Measurements from ENCODE around the gene BRSK1.

BRSK1 gene

DNA sequence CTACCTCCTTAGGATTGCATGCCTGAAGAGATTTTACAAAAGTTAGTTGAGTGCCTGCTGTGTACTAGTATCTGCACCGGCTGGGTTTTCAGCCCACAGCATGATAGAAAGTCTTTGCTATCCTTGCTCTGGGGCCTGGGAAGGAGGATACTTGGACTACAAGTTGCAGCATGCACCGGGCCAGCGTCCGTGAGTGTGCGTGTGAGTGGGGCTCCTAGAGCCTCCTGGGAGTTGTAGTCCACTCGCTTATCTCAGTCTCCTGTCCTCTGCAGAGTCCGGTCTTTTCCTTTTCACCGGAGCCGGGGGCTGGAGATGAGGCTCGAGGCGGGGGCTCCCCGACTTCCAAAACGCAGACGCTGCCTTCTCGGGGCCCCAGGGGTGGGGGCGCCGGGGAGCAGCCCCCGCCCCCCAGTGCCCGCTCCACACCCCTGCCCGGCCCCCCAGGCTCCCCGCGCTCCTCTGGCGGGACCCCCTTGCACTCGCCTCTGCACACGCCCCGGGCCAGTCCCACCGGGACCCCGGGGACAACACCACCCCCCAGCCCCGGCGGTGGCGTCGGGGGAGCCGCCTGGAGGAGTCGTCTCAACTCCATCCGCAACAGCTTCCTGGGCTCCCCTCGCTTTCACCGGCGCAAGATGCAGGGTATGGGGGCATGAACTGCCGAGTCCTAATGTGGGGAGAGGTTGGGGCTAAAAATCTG lies 20.6 kb downstream of the BRSK1 start:
- H3K36me3 Mint-ChIP-seq, result peaks cover 18% of the 10 kb centered on the region
- no peak for DNase-seq (ENCODE audit: low spot score in 2 of 2)
- ATAC-seq, result no peak

GRCh38 chr19:55304980-55305379 lies 21.2 kb downstream of the BRSK1 start:
- H3K36me3 Mint-ChIP-seq, result peaks cover 18% of the 10 kb centered on the region
- H3K27ac Mint-ChIP-seq, result no peak overlapping the region
- no peak overlapping the region for H3K4me3 Mint-ChIP-seq
- DNase-seq (ENCODE audit: low spot score in 2 of 2) (no peak), ATAC-seq (no peak)
- peaks cover 13% of the 10 kb centered on the region for H3K4me1 Mint-ChIP-seq
- H3K9me3 Mint-ChIP-seq, result no peaks in the 10 kb centered on the region

More for the DNA sequence above, 20.6 kb downstream of the BRSK1 start:
- Mint-ChIP-seq H3K9me3 (no peaks in the 10 kb centered on the region), H3K4me1 (peaks cover 17% of the 10 kb centered on the region), H3K4me3 (no peak overlapping the region), H3K27ac (no peak overlapping the region)

GRCh38 chr19:55305491-55305890 lies 21.7 kb downstream of the BRSK1 start:
- no peaks in the 10 kb centered on the region for H3K9me3 Mint-ChIP-seq
- DNase-seq (ENCODE audit: low spot score in 2 of 2), result peak; percentile 24 to 63
- peak; percentile 67 for ATAC-seq
- H3K27ac Mint-ChIP-seq, result no peak overlapping the region
- H3K36me3 Mint-ChIP-seq, result peaks cover 18% of the 10 kb centered on the region
- peaks cover 11% of the 10 kb centered on the region for H3K4me1 Mint-ChIP-seq
- no peak overlapping the region for H3K4me3 Mint-ChIP-seq

DNA sequence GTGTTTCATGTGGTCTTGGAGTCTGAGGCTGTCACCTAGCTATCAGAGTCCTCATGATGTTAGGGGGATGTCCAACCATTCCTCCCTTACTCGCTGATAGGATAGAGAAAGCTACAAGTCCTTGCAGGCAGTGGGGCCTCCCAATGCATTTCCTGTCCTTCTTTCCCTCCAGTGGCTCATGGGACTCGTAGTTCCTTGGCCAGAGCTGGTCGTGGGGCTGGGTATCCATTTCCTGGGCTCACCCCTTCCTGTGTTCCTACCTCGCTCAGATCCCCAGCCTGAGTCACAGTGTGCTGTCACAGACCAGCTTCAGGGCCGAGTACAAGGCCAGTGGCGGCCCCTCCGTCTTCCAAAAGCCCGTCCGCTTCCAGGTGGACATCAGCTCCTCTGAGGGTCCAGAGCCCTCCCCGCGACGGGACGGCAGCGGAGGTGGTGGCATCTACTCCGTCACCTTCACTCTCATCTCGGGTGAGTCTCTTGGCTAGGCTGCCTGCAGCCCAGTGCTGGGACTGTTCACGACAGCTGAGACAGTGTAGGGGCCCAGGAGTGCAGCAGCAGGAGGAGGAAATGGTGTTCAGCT lies 22.3 kb downstream of the BRSK1 start:
- Mint-ChIP-seq H3K4me1 (peaks cover 11% of the 10 kb centered on the region), H3K36me3 (peaks cover 18% of the 10 kb centered on the region), H3K27ac (no peak overlapping the region), H3K9me3 (no peaks in the 10 kb centered on the region), H3K4me3 (no peak overlapping the region)
- ATAC-seq (no peak), DNase-seq (ENCODE audit: low spot score in 2 of 2) (no peak)

DNA sequence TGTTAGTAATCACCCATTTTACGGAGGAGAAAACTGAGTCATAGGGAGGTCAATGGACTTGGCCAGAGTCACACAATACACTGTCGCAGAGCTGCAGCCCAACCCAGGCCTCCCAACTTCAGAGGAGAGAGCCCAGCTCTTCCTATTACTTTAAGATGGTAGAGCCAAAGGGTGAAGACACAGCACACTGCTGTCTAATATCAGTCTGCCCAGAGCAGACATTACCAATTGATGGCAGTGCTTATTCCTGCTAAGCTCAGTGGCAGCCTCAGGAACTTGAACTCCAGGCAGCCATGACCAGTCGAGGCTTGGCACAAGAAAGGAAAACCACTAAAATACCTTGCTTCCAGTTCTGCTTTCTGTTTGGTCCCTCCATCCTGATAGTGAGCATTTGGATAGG lies 22.9 kb downstream of the BRSK1 start:
- H3K27ac Mint-ChIP-seq, result no peak overlapping the region
- H3K36me3 Mint-ChIP-seq, result peaks cover 14% of the 10 kb centered on the region
- DNase-seq (ENCODE audit: low spot score in 2 of 2) (no peak), ATAC-seq (no peak)
- H3K4me3 Mint-ChIP-seq, result no peak overlapping the region
- no peaks in the 10 kb centered on the region for H3K9me3 Mint-ChIP-seq
- peaks cover 5% of the 10 kb centered on the region for H3K4me1 Mint-ChIP-seq

- H3K4me1 Mint-ChIP-seq, result no peaks in the 10 kb centered on the region
- no peak overlapping the region for H3K27ac Mint-ChIP-seq
Observed at GRCh38 chr19:55308281-55308680, 24.5 kb downstream of the BRSK1 start.

DNA sequence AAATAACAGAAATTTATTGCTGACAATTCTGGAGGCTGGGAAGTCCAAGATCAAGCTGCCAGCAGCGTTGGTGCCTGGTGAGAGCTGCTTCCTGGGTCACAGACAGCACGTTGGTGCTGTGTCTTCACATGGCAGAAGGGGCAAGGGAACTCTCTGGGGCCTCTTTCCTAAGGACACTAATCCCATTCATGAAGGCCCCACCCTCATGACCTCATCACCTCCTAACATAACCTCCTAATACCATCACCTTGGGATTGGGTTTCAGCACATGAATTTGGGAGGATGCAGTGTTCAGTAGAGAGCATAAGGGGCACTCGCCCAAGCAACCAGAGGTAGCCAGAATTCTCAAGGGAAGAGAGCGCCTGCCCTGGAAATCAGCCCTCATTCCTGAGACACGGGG lies 25.7 kb downstream of the BRSK1 start:
- ATAC-seq (no peak), DNase-seq (ENCODE audit: low spot score in 2 of 2) (no peak)
- H3K4me1 Mint-ChIP-seq, result no peaks in the 10 kb centered on the region
- no peak overlapping the region for H3K27ac Mint-ChIP-seq
- H3K9me3 Mint-ChIP-seq, result no peaks in the 10 kb centered on the region
- no peak overlapping the region for H3K4me3 Mint-ChIP-seq
- peaks cover 14% of the 10 kb centered on the region for H3K36me3 Mint-ChIP-seq

More at GRCh38 chr19:55308281-55308680, 24.5 kb downstream of the BRSK1 start:
- Mint-ChIP-seq H3K9me3 (no peaks in the 10 kb centered on the region), H3K4me3 (no peak overlapping the region), H3K36me3 (peaks cover 10% of the 10 kb centered on the region)
- ATAC-seq, result no peak
- no peak for DNase-seq (ENCODE audit: low spot score in 2 of 2)

DNA sequence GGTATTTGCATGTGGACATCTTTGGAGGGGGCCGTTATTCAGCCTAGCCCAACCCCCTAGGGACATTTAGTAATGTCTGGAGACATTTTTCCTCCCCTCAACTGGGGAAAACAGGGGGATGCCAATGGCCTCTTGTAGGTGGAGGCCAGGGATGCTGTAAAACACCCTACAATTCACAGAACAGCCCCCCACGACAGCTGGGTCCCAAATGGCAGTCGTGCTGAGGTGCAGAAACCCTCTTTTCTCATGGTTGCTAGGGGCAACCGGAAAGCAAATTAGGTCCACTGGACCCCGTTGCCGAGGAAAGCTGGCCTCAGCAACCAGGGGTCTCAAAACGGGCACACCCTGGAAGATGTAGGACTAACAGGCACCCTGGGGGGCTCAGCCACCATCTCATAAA lies 26.7 kb downstream of the BRSK1 start:
- no peak overlapping the region for H3K4me3 Mint-ChIP-seq
- ATAC-seq (no peak), DNase-seq (ENCODE audit: low spot score in 2 of 2) (no peak)
- H3K36me3 Mint-ChIP-seq, result peaks cover 15% of the 10 kb centered on the region
- H3K27ac Mint-ChIP-seq, result no peak overlapping the region
- no peaks in the 10 kb centered on the region for H3K9me3 Mint-ChIP-seq
- no peaks in the 10 kb centered on the region for H3K4me1 Mint-ChIP-seq

DNA sequence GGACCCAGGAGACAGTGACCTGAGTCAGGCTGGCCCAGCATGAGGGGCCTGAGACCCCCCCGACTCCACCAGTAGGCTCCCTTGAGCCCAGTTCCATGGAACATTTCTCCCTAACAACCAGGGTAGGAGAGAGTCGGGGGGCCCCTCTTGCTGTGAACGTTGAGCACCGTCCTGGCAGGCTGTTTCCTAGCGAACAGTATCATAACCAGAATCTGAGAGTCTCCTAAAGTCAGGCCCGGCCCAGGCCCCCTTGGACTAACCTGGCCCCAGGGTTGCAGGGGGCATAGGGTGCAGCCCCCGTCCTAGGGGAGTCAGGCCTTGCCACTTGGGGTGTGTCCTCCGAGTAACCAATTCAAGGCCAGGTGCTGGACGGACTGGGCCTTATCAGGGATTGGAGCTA lies 27.6 kb downstream of the BRSK1 start:
- H3K4me1 Mint-ChIP-seq, result no peaks in the 10 kb centered on the region
- H3K36me3 Mint-ChIP-seq, result peaks cover 15% of the 10 kb centered on the region
- no peak overlapping the region for H3K27ac Mint-ChIP-seq
- H3K4me3 Mint-ChIP-seq, result no peak overlapping the region
- no peaks in the 10 kb centered on the region for H3K9me3 Mint-ChIP-seq
- no peak for ATAC-seq
- DNase-seq (ENCODE audit: low spot score in 2 of 2), result no peak

DNA sequence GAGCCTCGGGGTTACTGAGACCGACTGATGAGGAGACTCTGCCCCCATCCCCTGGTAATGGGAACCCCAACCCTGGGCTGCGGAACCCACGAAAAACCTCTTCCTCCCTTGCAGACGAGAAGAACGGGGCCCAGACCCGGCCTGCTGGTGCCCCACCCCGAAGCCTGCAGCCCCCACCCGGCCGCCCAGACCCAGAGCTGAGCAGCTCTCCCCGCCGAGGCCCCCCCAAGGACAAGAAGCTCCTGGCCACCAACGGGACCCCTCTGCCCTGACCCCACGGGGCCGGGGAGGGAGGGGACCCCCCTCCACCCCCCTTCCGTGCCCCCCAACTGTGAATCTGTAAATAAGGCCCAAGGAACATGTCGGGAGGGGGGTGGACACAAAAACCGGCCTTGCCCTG lies 28.0 kb downstream of the BRSK1 start:
- Mint-ChIP-seq H3K27ac (no peak overlapping the region), H3K4me1 (no peaks in the 10 kb centered on the region), H3K36me3 (peaks cover 15% of the 10 kb centered on the region), H3K4me3 (no peak overlapping the region), H3K9me3 (no peaks in the 10 kb centered on the region)
- DNase-seq (ENCODE audit: low spot score in 2 of 2) (no peak), ATAC-seq (no peak)

DNA sequence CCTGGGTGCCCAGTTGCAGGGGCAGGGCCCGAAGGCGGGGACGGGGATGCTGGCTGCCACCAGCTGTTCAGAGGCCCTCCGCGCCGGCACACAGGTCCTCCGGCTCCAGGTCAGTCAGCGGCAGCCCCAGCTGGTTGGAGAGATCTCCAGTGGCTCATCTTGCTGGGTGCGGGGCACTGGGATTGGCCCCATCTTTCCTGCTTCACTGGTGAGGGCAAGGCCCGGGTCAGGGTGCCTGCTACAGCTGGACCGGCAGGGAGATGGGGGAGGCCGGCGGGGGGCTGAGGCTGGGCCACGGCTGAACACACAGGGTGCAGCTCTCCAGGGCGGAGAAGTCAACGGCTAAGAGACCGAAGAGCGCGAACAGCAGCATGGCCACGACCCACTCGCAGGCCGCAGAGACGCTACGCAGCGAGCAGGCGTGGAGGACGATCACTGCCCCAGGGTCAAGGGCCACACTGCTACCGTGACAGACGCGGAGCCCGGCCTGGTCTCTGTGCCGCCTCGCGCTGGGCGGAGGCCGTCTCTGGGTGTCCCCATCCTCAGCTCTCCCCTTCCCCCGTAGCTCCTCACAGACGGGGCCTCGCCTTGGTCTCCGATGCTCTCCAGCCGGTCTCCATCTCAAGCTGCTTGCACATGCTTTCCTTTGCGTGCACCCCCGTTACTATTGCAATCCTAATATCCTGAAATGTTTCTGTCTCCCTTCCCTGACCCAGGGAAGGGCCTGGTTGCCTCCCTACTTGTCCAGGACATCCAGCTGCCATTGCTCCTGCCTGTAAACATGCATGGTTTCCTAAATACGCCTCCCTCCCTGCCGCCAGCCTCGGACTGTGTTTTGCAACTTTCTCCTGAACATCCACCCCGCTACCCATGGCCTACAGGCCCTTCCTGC lies 29.1 kb downstream of the BRSK1 start:
- ATAC-seq, result peak; percentile 29
- peaks cover 9% of the 10 kb centered on the region for H3K36me3 Mint-ChIP-seq
- H3K4me1 Mint-ChIP-seq, result no peaks in the 10 kb centered on the region
- DNase-seq (ENCODE audit: low spot score in 2 of 2), result no peak
- no peak overlapping the region for H3K27ac Mint-ChIP-seq
- H3K4me3 Mint-ChIP-seq, result no peak overlapping the region
- H3K9me3 Mint-ChIP-seq, result no peaks in the 10 kb centered on the region

- H3K36me3 Mint-ChIP-seq, result peaks cover 5% of the 10 kb centered on the region
- H3K9me3 Mint-ChIP-seq, result no peaks in the 10 kb centered on the region
- H3K27ac Mint-ChIP-seq, result peak overlapping the region; percentile 76
- H3K4me1 Mint-ChIP-seq, result no peaks in the 10 kb centered on the region
- H3K4me3 Mint-ChIP-seq, result no peak overlapping the region
- ATAC-seq, result no peak
- no peak for DNase-seq (ENCODE audit: low spot score in 2 of 2)
Observed at GRCh38 chr19:55314396-55314795, 30.6 kb downstream of the BRSK1 start.

- Mint-ChIP-seq H3K9me3 (no peaks in the 10 kb centered on the region), H3K27ac (no peak overlapping the region), H3K4me3 (no peak overlapping the region), H3K36me3 (peaks cover 5% of the 10 kb centered on the region), H3K4me1 (no peaks in the 10 kb centered on the region)
- no peak for DNase-seq (ENCODE audit: low spot score in 2 of 2)
- ATAC-seq, result no peak
Observed at GRCh38 chr19:55315956-55316525, 32.2 kb downstream of the BRSK1 start.

GRCh38 chr19:55316646-55317045 lies 32.8 kb downstream of the BRSK1 start:
- no peak overlapping the region for H3K27ac Mint-ChIP-seq
- no peaks in the 10 kb centered on the region for H3K9me3 Mint-ChIP-seq
- H3K4me1 Mint-ChIP-seq, result peaks cover 2% of the 10 kb centered on the region
- H3K4me3 Mint-ChIP-seq, result no peak overlapping the region
- no peak for ATAC-seq
- H3K36me3 Mint-ChIP-seq, result peaks cover 5% of the 10 kb centered on the region
- DNase-seq (ENCODE audit: low spot score in 2 of 2), result no peak

DNA sequence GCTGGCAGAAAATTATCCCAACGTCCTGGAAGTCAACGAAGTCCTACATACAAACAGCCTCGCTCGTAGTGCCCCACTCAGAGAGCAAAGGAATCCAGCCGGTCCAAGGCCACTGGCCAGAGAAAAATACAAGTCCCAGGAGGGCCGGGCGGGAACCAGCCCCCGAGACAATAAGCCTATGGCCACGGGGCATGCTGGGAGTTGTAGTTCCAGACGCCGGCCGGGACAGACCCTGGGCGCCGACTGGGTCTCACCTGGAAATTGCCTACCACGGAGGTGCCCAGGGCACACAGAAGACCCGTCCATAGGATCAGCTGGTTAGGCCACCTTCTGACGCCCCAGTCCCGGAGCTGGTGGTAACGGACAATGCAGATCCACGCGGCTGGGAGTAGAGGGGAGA lies 36.0 kb downstream of the BRSK1 start:
- Mint-ChIP-seq H3K9me3 (no peaks in the 10 kb centered on the region), H3K36me3 (no peaks in the 10 kb centered on the region), H3K27ac (no peak overlapping the region), H3K4me1 (peaks cover 9% of the 10 kb centered on the region), H3K4me3 (no peak overlapping the region)
- ATAC-seq (no peak), DNase-seq (ENCODE audit: low spot score in 2 of 2) (no peak)

Measured in stimulated activated effector memory CD8-positive, alpha-beta T cell treated with anti-CD3 and anti-CD28 coated beads, Interleukin-12 subunit alpha, Interleukin-12 subunit beta, amount 100 ng/mL, for 72 hours (primary cell).